Activated naive CD4-positive, alpha-beta T cell treated with anti-CD3 and anti-CD28 coated beads, Interleukin-2, amount 10 ng/mL, durations not matched to agents 7 days and 5 days (primary cell): ENCODE results near the gene NKAIN2.

Experiments used
- CTCF ChIA-PET: fragments of 350-600 bp; sonication (Branson Sonifier 250); formaldehyde crosslinking; loops from one replicate; lab custom pipeline; 2021; ENCODE audit warnings: antibody characterized with exemption; lab: Charles Lee
- DNase-seq: peaks from one replicate; pipeline ENCODE4 v3.0.0-alpha.2; 2020
- H3K27ac Mint-ChIP-seq: one replicate; pipeline ENCODE4 v1.8.0; 2021; ENCODE audit warnings: mild to moderate bottlenecking, moderate library complexity, mixed read lengths
- H3K27me3 Mint-ChIP-seq: one replicate; pipeline ENCODE4 v1.8.0; 2021; ENCODE audit warnings: mild to moderate bottlenecking, mixed read lengths
- H3K36me3 Mint-ChIP-seq: one replicate; pipeline ENCODE4 v1.8.0; 2021; ENCODE audit warnings: mixed read lengths
- H3K4me1 Mint-ChIP-seq: one replicate; pipeline ENCODE4 v1.8.0; 2021; ENCODE audit warnings: mixed read lengths
- H3K4me3 Mint-ChIP-seq: one replicate; pipeline ENCODE4 v1.8.0; 2021; ENCODE audit warnings: mild to moderate bottlenecking, moderate library complexity, mixed read lengths
- H3K9me3 Mint-ChIP-seq: one replicate; pipeline ENCODE4 v1.8.0; 2021; ENCODE audit warnings: mixed read lengths

NKAIN2 gene

GRCh38 chr6:124830506-124830905 lies 1026.8 kb downstream of the NKAIN2 start:
- H3K4me3 Mint-ChIP-seq = no peak overlapping the region
- no peaks in the 10 kb centered on the region for H3K4me1 Mint-ChIP-seq
- H3K27me3 Mint-ChIP-seq = no peaks in the 10 kb centered on the region
- no peaks in the 10 kb centered on the region for H3K9me3 Mint-ChIP-seq
- no peak overlapping the region for H3K27ac Mint-ChIP-seq
- DNase-seq = no peak
- H3K36me3 Mint-ChIP-seq = no peaks in the 10 kb centered on the region
- CTCF ChIA-PET = no interaction called here

DNA sequence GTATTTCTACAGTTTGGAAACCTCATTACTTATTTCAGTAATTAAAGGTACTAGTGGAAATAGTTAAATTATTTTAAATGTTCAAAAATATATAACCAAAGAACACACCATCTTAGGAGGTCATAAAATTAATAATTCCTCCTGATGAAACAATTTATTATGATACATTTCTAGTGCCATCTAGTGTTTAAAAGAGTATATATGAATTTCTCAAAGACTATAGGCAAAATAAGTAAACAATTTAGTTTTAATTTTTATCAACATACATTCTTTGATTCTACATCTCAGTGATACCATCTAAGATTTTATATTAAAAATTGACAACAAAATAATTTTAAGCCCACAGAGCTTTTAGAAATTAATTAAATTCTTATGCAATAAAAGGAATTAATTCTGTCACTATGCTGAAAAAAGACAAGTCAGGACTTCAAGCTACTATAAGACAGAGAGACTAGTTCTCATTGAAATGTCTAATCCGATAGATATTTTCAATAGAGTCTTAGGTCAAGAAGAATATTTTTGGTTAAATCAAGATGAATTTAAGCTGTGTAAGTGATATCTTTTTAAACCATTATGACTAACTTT lies 1050.8 kb downstream of the NKAIN2 start:
- Mint-ChIP-seq H3K9me3 (no peaks in the 10 kb centered on the region), H3K4me3 (no peak overlapping the region), H3K27me3 (no peaks in the 10 kb centered on the region), H3K27ac (no peak overlapping the region), H3K4me1 (no peaks in the 10 kb centered on the region), H3K36me3 (no peaks in the 10 kb centered on the region)
- CTCF ChIA-PET = interaction anchor here (1.0 to 1.3 kb wide), 2 partner anchors 260 to 1052 kb away, joined by 3 to 5 read pairs; no protein-coding TSS in a partner anchor
- no peak for DNase-seq

- H3K36me3 Mint-ChIP-seq = no peaks in the 10 kb centered on the region
- no peak overlapping the region for H3K4me3 Mint-ChIP-seq
- no peak overlapping the region for H3K27ac Mint-ChIP-seq
- H3K4me1 Mint-ChIP-seq = no peaks in the 10 kb centered on the region
- CTCF ChIA-PET = interaction anchor here (1.2 kb wide), 1 partner anchor 334 kb away, joined by 4 read pairs; no protein-coding TSS in a partner anchor
- no peak for DNase-seq
- H3K9me3 Mint-ChIP-seq = no peaks in the 10 kb centered on the region
- no peaks in the 10 kb centered on the region for H3K27me3 Mint-ChIP-seq
These were observed 1054.1 kb downstream of the NKAIN2 start for GRCh38 chr6:124857746-124858145.

GRCh38 chr6:124858564-124858963 lies 1054.9 kb downstream of the NKAIN2 start:
- no peaks in the 10 kb centered on the region for H3K36me3 Mint-ChIP-seq
- H3K4me3 Mint-ChIP-seq = no peak overlapping the region
- DNase-seq = no peak
- CTCF ChIA-PET = no interaction called here
- H3K4me1 Mint-ChIP-seq = no peaks in the 10 kb centered on the region
- no peaks in the 10 kb centered on the region for H3K9me3 Mint-ChIP-seq
- no peaks in the 10 kb centered on the region for H3K27me3 Mint-ChIP-seq
- no peak overlapping the region for H3K27ac Mint-ChIP-seq

DNA sequence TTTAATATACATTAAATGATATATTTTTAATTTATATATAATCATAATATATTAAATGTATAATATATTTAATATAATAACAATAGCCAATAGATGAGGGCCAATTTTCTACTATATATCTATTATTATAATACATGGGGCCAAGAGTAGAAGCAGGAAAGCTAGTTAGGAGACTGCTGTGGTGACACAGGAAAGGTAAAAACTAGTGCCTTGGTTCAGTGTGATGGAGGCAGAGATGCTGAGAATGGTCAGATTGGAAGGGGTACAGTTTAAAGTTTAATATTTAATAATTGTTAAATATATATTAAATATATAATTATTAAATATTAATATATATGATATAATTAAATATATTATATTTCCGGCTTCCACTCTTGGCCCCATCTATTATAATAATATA lies 1055.7 kb downstream of the NKAIN2 start:
- H3K9me3 Mint-ChIP-seq = no peaks in the 10 kb centered on the region
- CTCF ChIA-PET = no interaction called here
- no peak overlapping the region for H3K4me3 Mint-ChIP-seq
- no peak overlapping the region for H3K27ac Mint-ChIP-seq
- H3K36me3 Mint-ChIP-seq = no peaks in the 10 kb centered on the region
- no peak for DNase-seq
- H3K4me1 Mint-ChIP-seq = no peaks in the 10 kb centered on the region
- H3K27me3 Mint-ChIP-seq = no peaks in the 10 kb centered on the region

GRCh38 chr6:124866040-124866439 lies 1062.4 kb downstream of the NKAIN2 start:
- CTCF ChIA-PET = interaction anchor here (0.7 to 1.2 kb wide), 2 partner anchors 187 to 248 kb away, joined by 3 to 5 read pairs; no protein-coding TSS in a partner anchor
- H3K9me3 Mint-ChIP-seq = no peaks in the 10 kb centered on the region
- H3K4me1 Mint-ChIP-seq = no peaks in the 10 kb centered on the region
- no peak overlapping the region for H3K27ac Mint-ChIP-seq
- no peaks in the 10 kb centered on the region for H3K27me3 Mint-ChIP-seq
- H3K4me3 Mint-ChIP-seq = no peak overlapping the region
- H3K36me3 Mint-ChIP-seq = no peaks in the 10 kb centered on the region
- no peak for DNase-seq

GRCh38 chr6:124867121-124867520 lies 1063.5 kb downstream of the NKAIN2 start:
- no peak for DNase-seq
- H3K4me1 Mint-ChIP-seq = no peaks in the 10 kb centered on the region
- CTCF ChIA-PET = interaction anchor here (1.2 kb wide), 1 partner anchor 247 kb away, joined by 5 read pairs; no protein-coding TSS in a partner anchor
- H3K27me3 Mint-ChIP-seq = no peaks in the 10 kb centered on the region
- H3K36me3 Mint-ChIP-seq = no peaks in the 10 kb centered on the region
- H3K9me3 Mint-ChIP-seq = no peaks in the 10 kb centered on the region
- H3K27ac Mint-ChIP-seq = no peak overlapping the region
- H3K4me3 Mint-ChIP-seq = no peak overlapping the region

DNA sequence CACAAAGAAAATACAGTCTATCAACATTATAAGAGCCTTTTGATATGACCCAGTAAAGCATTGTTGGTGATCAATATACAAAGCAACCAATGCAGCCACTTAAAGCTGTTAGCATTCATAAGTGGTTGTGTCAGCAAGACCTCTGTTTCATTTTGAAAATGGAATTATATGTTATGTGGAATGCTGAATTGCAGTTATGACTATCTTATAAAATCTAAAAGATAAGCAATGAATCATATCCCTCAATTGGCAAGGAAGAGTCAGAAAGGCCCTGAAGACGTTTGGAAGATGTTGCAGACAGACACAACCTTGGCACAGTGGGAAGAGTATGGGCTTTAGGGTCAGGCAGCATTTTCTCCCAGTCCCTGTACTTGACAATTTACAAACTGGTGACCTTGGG lies 1064.8 kb downstream of the NKAIN2 start:
- CTCF ChIA-PET = interaction anchor here (1.5 kb wide), 1 partner anchor 246 kb away, joined by 8 read pairs; no protein-coding TSS in a partner anchor
- H3K36me3 Mint-ChIP-seq = no peaks in the 10 kb centered on the region
- no peak overlapping the region for H3K27ac Mint-ChIP-seq
- no peaks in the 10 kb centered on the region for H3K27me3 Mint-ChIP-seq
- no peaks in the 10 kb centered on the region for H3K9me3 Mint-ChIP-seq
- no peak overlapping the region for H3K4me3 Mint-ChIP-seq
- DNase-seq = no peak
- no peaks in the 10 kb centered on the region for H3K4me1 Mint-ChIP-seq

- H3K36me3 Mint-ChIP-seq = no peaks in the 10 kb centered on the region
- no peak for DNase-seq
- no peak overlapping the region for H3K27ac Mint-ChIP-seq
- H3K4me1 Mint-ChIP-seq = no peaks in the 10 kb centered on the region
- CTCF ChIA-PET = interaction anchor here (1.5 kb wide), 1 partner anchor 245 kb away, joined by 8 read pairs; no protein-coding TSS in a partner anchor
- no peaks in the 10 kb centered on the region for H3K9me3 Mint-ChIP-seq
- no peak overlapping the region for H3K4me3 Mint-ChIP-seq
- no peaks in the 10 kb centered on the region for H3K27me3 Mint-ChIP-seq
These were observed 1065.8 kb downstream of the NKAIN2 start for GRCh38 chr6:124869416-124869815.

- no peak overlapping the region for H3K27ac Mint-ChIP-seq
- no peaks in the 10 kb centered on the region for H3K27me3 Mint-ChIP-seq
- CTCF ChIA-PET = interaction anchor here (0.6 to 3.4 kb wide), 3 partner anchors 225 to 253 kb away, joined by 3 to 36 read pairs (median 4); no protein-coding TSS in a partner anchor
- no peaks in the 10 kb centered on the region for H3K36me3 Mint-ChIP-seq
- DNase-seq = no peak
- no peaks in the 10 kb centered on the region for H3K9me3 Mint-ChIP-seq
- H3K4me3 Mint-ChIP-seq = no peak overlapping the region
- H3K4me1 Mint-ChIP-seq = no peaks in the 10 kb centered on the region
These were observed 1067.2 kb downstream of the NKAIN2 start for GRCh38 chr6:124870611-124871459.

GRCh38 chr6:124872361-124873065 lies 1068.8 kb downstream of the NKAIN2 start:
- no peaks in the 10 kb centered on the region for H3K9me3 Mint-ChIP-seq

GRCh38 chr6:124873066-124873410 lies 1069.4 kb downstream of the NKAIN2 start:
- no peaks in the 10 kb centered on the region for H3K9me3 Mint-ChIP-seq
- H3K27ac Mint-ChIP-seq = no peak overlapping the region
- DNase-seq = no peak
- H3K4me1 Mint-ChIP-seq = no peaks in the 10 kb centered on the region
- no peak overlapping the region for H3K4me3 Mint-ChIP-seq
- no peaks in the 10 kb centered on the region for H3K27me3 Mint-ChIP-seq
- CTCF ChIA-PET = interaction anchor here (0.6 to 3.4 kb wide), 3 partner anchors 30 to 241 kb away, joined by 4 to 36 read pairs (median 5); no protein-coding TSS in a partner anchor
- no peaks in the 10 kb centered on the region for H3K36me3 Mint-ChIP-seq

More at GRCh38 chr6:124872361-124873065, 1068.8 kb downstream of the NKAIN2 start:
- no peak overlapping the region for H3K27ac Mint-ChIP-seq
- CTCF ChIA-PET = interaction anchor here (0.6 to 3.4 kb wide), 2 partner anchors 31 to 241 kb away, joined by 4 to 36 read pairs; no protein-coding TSS in a partner anchor
- no peaks in the 10 kb centered on the region for H3K27me3 Mint-ChIP-seq
- H3K4me3 Mint-ChIP-seq = no peak overlapping the region
- no peaks in the 10 kb centered on the region for H3K4me1 Mint-ChIP-seq
- H3K36me3 Mint-ChIP-seq = no peaks in the 10 kb centered on the region
- no peak for DNase-seq
